GM18907 (cell line): ENCODE data around the gene RAD18.

ENCODE experiments used
- ATAC-seq: cut with Tn5 transposase; IDR thresholded peaks from one replicate; pipeline ENCODE4 v1.9.1; 2021; ENCODE audit warnings: mild to moderate bottlenecking, moderate library complexity; ENCODE audit not compliant: unreplicated experiment

Gene RAD18

DNA sequence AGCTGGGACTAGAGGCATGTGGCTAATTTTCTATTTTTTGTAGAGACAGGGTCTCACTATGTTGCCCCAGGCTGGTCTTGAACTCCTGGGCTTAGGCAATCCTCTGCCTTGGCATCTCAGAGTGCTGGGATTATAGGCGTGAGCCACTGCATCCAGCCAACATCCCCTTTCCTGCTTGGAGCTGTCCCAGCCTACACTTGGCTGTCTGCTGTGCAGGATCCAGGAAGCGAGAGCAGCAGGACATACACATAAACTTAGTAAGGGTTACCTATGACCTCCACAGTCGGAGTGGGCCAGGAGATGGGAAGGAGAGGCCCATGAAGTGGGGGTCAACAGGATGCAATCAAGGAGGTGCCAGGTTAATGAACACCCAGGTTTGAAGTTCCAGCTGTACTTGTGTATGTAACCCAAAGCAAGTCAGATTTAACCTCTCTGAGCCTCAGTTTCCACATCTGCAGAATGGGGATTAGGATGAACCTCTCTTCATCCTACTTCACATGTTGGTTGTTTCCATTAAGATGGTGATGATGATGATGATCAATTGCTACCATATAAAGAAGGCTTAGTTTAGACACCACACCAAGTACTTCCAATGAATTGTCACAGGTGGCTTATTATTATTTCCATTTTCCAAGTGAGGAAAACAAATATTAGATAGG is 124.4 kb downstream of the RAD18 start:
- no peak for ATAC-seq

GRCh38 chr3:8838234-8838633 is 125.0 kb downstream of the RAD18 start:
- no peak for ATAC-seq

DNA sequence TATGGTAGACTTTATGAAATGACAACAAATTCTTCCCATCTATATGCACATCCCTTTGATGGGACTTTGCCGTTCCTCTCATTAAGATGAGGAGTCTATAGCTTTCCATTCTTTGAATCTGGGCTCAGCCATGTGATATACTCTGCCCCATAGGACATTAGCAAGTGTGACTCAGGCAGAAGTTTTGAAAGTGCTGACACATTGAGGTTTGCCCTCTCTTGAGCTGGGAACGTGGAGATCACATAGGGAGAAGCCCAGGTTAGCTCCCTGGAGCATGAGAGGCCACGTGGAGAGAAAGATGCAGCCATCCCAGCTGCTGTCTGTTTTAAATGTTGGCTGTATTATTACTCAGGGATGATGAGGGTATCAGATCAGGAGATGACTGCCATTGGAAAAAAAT is 126.1 kb downstream of the RAD18 start:
- no peak for ATAC-seq

DNA sequence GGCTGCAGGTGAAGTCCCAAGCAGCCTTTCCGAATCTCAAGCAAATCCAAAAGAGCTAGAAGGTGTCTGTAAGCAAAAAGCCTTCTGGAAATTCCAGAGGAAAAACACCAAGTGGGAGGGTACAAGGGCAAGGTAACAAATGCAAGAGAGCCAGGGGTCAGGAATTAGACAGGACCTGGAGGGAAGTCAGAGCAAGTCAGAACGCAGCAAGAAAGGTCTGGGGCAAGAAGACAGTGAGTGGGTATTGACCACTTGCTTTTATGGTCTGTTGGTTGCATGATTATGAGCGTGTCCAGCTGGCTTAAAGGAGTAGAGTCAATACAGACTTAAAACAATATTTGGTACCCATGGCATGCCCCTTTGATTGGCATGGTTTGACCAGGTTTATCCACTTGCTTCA is 127.2 kb downstream of the RAD18 start:
- ATAC-seq, result no peak

GRCh38 chr3:8835385-8835784 is 127.9 kb downstream of the RAD18 start:
- no peak for ATAC-seq

DNA sequence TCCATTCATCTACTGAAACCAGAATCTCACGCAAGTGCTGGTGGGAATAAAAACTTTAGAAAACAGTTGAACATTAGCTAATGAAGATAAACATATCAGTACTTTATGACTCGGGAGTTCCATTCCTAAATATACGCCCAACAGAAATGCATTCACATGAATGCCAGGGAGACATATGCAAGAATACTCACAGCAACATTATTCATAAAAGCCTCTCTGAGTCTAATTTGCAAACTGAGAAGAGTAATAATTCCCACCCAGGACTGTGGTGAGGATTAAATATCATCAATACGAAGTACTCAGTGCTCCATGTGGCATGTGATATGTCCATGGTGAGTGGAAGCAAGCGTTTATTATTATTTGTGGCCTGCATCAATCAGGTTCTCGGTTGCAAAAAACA is 128.3 kb downstream of the RAD18 start:
- ATAC-seq, result no peak

DNA sequence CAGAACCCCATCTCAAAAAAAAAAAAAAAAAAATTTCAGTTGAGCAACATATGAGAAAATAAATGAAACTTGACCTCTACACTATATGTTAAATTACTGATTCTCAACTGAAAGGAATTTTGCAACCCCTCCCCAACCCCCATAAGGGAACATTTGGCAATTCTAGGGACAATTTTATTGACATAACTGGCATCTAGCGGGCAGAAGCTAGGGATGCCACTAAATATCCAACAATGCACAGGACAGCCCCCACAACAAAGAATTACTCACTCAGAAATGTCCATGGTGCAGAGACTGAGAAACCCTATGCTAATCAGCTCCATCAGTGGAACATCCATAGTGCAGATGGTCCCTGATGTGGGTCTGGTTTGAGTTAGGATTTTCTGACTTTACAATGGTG is 135.6 kb downstream of the RAD18 start:
- ATAC-seq, result no peak
